WTC11 (cell line): ENCODE data around the gene EFHD2. TPM values are rescaled to one million over a fixed set of nuclear protein-coding genes. Genes with fewer than 3 reads are reported as not detected.
"Not testable (repeated sequence)": the region's sequence is repeated elsewhere in the genome, so short reads cannot be mapped to it uniquely, and the experiment has no call there.

Experiments used
- ATAC-seq: fragments of 200-7000 bp; cut with Tn5 transposase; 2 replicates; pipeline ENCODE4 v1.10.0; 2021; ENCODE audit warnings: mild to moderate bottlenecking, moderate library complexity
- CTCF ChIA-PET: fragments of 300-600 bp; sonication (Branson Sonifier 250); formaldehyde crosslinking; loops from one replicate; lab custom pipeline; 2021; ENCODE audit warnings: antibody characterized with exemption; lab: Charles Lee
- POLR2A ChIA-PET: fragments of 350-600 bp; sonication (Branson Sonifier 250); formaldehyde crosslinking; loops from one replicate; lab custom pipeline; 2021; ENCODE audit warnings: antibody characterized with exemption; lab: Charles Lee
- DNase-seq: peaks from one replicate; pipeline ENCODE4 v3.0.0; 2021; ENCODE audit warnings: low spot score
- H3K27ac Mint-ChIP-seq: 2 replicates; pipeline ENCODE4 v1.8.0; 2021; ENCODE audit warnings: mixed read lengths
- H3K27me3 Mint-ChIP-seq: 2 replicates; pipeline ENCODE4 v1.8.0; 2021; ENCODE audit warnings: low read depth, mild to moderate bottlenecking, moderate library complexity, mixed read lengths
- H3K36me3 Mint-ChIP-seq: 2 replicates; pipeline ENCODE4 v1.8.0; 2021; ENCODE audit warnings: mixed read lengths
- H3K4me1 Mint-ChIP-seq: 2 replicates; pipeline ENCODE4 v1.8.0; 2022; ENCODE audit warnings: mixed read lengths
- H3K4me3 Mint-ChIP-seq: 2 replicates; pipeline ENCODE4 v1.8.0; 2021; ENCODE audit warnings: mild to moderate bottlenecking, moderate library complexity, mixed read lengths
- H3K9me3 Mint-ChIP-seq: 2 replicates; pipeline ENCODE4 v1.8.0; 2021; ENCODE audit warnings: mixed read lengths
- ATF2 ChIP-seq: sonication (generic); formaldehyde crosslinking; IDR thresholded peaks from 2 replicates; pipeline ENCODE4 v1.8.1; 2022; ENCODE audit warnings: low read depth, missing genetic modification reagents, borderline replicate concordance
- CBFB ChIP-seq: sonication (generic); formaldehyde crosslinking; IDR thresholded peaks from 2 replicates; pipeline ENCODE4 v1.8.1; 2022; ENCODE audit warnings: mild to moderate bottlenecking, low read depth, missing genetic modification reagents
- ELF4 ChIP-seq: sonication (generic); formaldehyde crosslinking; IDR thresholded peaks from 2 replicates; pipeline ENCODE4 v1.8.1; 2022; ENCODE audit warnings: low read depth, mild to moderate bottlenecking, moderate library complexity, missing genetic modification reagents
- ETV6 ChIP-seq: sonication (generic); formaldehyde crosslinking; IDR thresholded peaks from 2 replicates; pipeline ENCODE4 v1.8.1; 2022; ENCODE audit warnings: mild to moderate bottlenecking, missing genetic modification reagents
- FOXP1 ChIP-seq: sonication (generic); formaldehyde crosslinking; IDR thresholded peaks from 2 replicates; pipeline ENCODE4 v1.8.0; 2022; ENCODE audit warnings: missing genetic modification reagents, mild to moderate bottlenecking, moderate library complexity, borderline replicate concordance
- IRF2 ChIP-seq: sonication (generic); formaldehyde crosslinking; IDR thresholded peaks from 2 replicates; pipeline ENCODE4 v1.8.0; 2022; ENCODE audit warnings: low read depth, missing genetic modification reagents, borderline replicate concordance
- JUN ChIP-seq: sonication (generic); formaldehyde crosslinking; IDR thresholded peaks from 2 replicates; pipeline ENCODE4 v1.8.0; 2023; ENCODE audit warnings: mild to moderate bottlenecking, missing genetic modification reagents
- NR1H2 ChIP-seq: sonication (generic); formaldehyde crosslinking; IDR thresholded peaks from 2 replicates; pipeline ENCODE4 v1.9.0; 2021; ENCODE audit warnings: mild to moderate bottlenecking, moderate library complexity, missing genetic modification reagents
- NR2C2 ChIP-seq: sonication (generic); formaldehyde crosslinking; IDR thresholded peaks from 2 replicates; pipeline ENCODE4 v1.8.0; 2022; ENCODE audit warnings: mild to moderate bottlenecking, missing genetic modification reagents
- SMAD3 ChIP-seq: sonication (generic); formaldehyde crosslinking; IDR thresholded peaks from 2 replicates; pipeline ENCODE4 v1.8.0; 2022; ENCODE audit warnings: missing genetic modification reagents, mild to moderate bottlenecking, borderline replicate concordance
- SOX15 ChIP-seq: fragments of 250-450 bp; sonication (Bioruptor Pico); IDR thresholded peaks from 2 replicates; pipeline ENCODE4 v1.9.0; 2021; ENCODE audit warnings: mild to moderate bottlenecking
- TEAD1 ChIP-seq: sonication (generic); formaldehyde crosslinking; IDR thresholded peaks from 2 replicates; pipeline ENCODE4 v1.8.0; 2022; ENCODE audit warnings: mild to moderate bottlenecking, missing genetic modification reagents
- ZNF219 ChIP-seq: sonication (generic); formaldehyde crosslinking; IDR thresholded peaks from 2 replicates; pipeline ENCODE4 v1.8.0; 2023; ENCODE audit warnings: missing genetic modification reagents, mild to moderate bottlenecking, borderline replicate concordance
- ZNF263 ChIP-seq: sonication (generic); formaldehyde crosslinking; IDR thresholded peaks from 2 replicates; pipeline ENCODE4 v1.8.1; 2022; ENCODE audit warnings: low read depth, mild to moderate bottlenecking, moderate library complexity, missing genetic modification reagents
- total RNA-seq: library from RNA; stranded (reverse); gene quantifications from 3 replicates; pipeline ENCODE4 v1.2.3, GENCODE V29; 2021
- TF ChIP-seq, protein P1 (sequence below): sonication (generic); formaldehyde crosslinking; conservative IDR thresholded peaks from 2 replicates; pipeline ENCODE4 v1.8.1; 2023; ENCODE audit warnings: mild to moderate bottlenecking, low read depth, missing genetic modification reagents, moderate library complexity
- TF ChIP-seq, protein P2 (sequence below): sonication (generic); formaldehyde crosslinking; IDR thresholded peaks from 2 replicates; pipeline ENCODE4 v1.8.0; 2022; ENCODE audit warnings: mild to moderate bottlenecking, missing genetic modification reagents
- TF ChIP-seq, protein P3 (sequence below): fragments of 250-450 bp; sonication (Bioruptor Pico); IDR thresholded peaks from 2 replicates; pipeline ENCODE4 v1.9.0; 2021; ENCODE audit warnings: mild to moderate bottlenecking

Gene EFHD2
- total RNA-seq, 1 experiment from 2014 or later, result 23.8 TPM

DNA sequence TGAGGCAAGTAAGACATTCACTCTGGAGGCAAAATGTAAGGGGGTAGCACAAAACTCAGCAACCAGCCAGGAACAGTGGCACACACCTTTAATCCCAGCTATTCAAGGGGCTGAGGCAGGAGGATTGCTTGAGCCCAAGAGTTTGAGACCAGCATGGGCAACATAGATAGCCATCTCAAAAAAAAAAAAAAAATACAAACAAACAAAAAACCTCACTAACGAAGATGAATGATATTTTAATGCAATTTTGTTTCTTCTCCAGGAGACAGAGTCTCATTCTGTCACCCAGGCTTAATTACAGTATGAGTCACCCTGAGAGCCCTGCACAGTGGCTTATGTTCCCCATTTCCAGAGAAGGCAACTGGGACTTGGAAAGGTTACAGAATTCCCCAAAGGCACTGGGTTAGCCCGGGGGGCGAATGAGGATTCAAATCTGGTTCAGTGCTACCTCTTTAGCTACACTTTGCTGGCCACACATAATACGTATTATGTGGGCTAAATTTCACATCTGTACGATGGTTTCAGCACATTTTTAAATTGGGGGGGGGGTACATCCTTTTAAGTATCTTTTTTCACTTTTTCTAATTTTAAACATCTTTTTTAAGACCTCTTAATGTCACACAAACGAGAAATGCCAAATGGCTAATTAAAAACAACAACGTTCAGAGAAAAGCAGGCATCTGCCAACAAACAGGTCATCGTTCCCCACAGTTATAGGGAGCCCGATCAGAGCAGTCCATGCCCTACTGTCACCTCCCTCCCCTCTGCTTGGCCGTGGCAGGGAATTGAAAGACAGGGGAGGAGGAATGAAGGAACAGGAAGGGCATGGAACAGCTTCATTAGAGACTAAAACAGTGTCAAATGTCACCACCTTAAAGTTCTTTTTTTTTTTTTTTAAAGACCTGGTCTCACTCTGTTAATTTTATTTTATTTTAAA is 50.4 kb downstream of the EFHD2 start:
- no peak for TF ChIP-seq ELF4 (CRISPR knock-in tag)
- TF ChIP-seq ETV6 (CRISPR knock-in tag), result no peak
- H3K4me3 Mint-ChIP-seq, result no peak overlapping the region
- ChIA-PET POLR2A (no interaction called here), CTCF (no interaction called here)
- DNase-seq (no peak), ATAC-seq (no peak)
- no peaks in the 10 kb centered on the region for H3K4me1 Mint-ChIP-seq
- no peaks in the 10 kb centered on the region for H3K27me3 Mint-ChIP-seq
- H3K27ac Mint-ChIP-seq, result no peak overlapping the region
- H3K36me3 Mint-ChIP-seq, result no peaks in the 10 kb centered on the region
- no peaks in the 10 kb centered on the region for H3K9me3 Mint-ChIP-seq

- TF ChIP-seq IRF2 (CRISPR knock-in tag) (no peak), NR1H2 (CRISPR knock-in tag) (no peak), SMAD3 (CRISPR knock-in tag) (no peak), TEAD1 (CRISPR knock-in tag) (no peak), FOXP1 (CRISPR knock-in tag) (no peak), ZNF219 (CRISPR knock-in tag) (no peak), ATF2 (CRISPR knock-in tag) (no peak), NR2C2 (CRISPR knock-in tag) (no peak), CBFB (no peak), JUN (CRISPR knock-in tag) (no peak), ZNF263 (no peak), SOX15 (no peak)
- TF ChIP-seq, protein P1, sequence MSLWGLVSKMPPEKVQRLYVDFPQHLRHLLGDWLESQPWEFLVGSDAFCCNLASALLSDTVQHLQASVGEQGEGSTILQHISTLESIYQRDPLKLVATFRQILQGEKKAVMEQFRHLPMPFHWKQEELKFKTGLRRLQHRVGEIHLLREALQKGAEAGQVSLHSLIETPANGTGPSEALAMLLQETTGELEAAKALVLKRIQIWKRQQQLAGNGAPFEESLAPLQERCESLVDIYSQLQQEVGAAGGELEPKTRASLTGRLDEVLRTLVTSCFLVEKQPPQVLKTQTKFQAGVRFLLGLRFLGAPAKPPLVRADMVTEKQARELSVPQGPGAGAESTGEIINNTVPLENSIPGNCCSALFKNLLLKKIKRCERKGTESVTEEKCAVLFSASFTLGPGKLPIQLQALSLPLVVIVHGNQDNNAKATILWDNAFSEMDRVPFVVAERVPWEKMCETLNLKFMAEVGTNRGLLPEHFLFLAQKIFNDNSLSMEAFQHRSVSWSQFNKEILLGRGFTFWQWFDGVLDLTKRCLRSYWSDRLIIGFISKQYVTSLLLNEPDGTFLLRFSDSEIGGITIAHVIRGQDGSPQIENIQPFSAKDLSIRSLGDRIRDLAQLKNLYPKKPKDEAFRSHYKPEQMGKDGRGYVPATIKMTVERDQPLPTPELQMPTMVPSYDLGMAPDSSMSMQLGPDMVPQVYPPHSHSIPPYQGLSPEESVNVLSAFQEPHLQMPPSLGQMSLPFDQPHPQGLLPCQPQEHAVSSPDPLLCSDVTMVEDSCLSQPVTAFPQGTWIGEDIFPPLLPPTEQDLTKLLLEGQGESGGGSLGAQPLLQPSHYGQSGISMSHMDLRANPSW (CRISPR knock-in tag), result no peak
- TF ChIP-seq, protein P2, sequence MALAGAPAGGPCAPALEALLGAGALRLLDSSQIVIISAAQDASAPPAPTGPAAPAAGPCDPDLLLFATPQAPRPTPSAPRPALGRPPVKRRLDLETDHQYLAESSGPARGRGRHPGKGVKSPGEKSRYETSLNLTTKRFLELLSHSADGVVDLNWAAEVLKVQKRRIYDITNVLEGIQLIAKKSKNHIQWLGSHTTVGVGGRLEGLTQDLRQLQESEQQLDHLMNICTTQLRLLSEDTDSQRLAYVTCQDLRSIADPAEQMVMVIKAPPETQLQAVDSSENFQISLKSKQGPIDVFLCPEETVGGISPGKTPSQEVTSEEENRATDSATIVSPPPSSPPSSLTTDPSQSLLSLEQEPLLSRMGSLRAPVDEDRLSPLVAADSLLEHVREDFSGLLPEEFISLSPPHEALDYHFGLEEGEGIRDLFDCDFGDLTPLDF (CRISPR knock-in tag), result no peak
- TF ChIP-seq, protein P3, sequence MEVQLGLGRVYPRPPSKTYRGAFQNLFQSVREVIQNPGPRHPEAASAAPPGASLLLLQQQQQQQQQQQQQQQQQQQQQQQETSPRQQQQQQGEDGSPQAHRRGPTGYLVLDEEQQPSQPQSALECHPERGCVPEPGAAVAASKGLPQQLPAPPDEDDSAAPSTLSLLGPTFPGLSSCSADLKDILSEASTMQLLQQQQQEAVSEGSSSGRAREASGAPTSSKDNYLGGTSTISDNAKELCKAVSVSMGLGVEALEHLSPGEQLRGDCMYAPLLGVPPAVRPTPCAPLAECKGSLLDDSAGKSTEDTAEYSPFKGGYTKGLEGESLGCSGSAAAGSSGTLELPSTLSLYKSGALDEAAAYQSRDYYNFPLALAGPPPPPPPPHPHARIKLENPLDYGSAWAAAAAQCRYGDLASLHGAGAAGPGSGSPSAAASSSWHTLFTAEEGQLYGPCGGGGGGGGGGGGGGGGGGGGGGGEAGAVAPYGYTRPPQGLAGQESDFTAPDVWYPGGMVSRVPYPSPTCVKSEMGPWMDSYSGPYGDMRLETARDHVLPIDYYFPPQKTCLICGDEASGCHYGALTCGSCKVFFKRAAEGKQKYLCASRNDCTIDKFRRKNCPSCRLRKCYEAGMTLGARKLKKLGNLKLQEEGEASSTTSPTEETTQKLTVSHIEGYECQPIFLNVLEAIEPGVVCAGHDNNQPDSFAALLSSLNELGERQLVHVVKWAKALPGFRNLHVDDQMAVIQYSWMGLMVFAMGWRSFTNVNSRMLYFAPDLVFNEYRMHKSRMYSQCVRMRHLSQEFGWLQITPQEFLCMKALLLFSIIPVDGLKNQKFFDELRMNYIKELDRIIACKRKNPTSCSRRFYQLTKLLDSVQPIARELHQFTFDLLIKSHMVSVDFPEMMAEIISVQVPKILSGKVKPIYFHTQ, result no peak
- DNase-seq (no peak), ATAC-seq (no peak)
- Mint-ChIP-seq H3K4me1 (no peaks in the 10 kb centered on the region), H3K9me3 (no peaks in the 10 kb centered on the region), H3K4me3 (no peak overlapping the region), H3K27me3 (no peaks in the 10 kb centered on the region), H3K36me3 (no peaks in the 10 kb centered on the region), H3K27ac (no peak overlapping the region)
- POLR2A ChIA-PET, result no interaction called here
- CTCF ChIA-PET, result no interaction called here
Measured at GRCh38 chr1:15460708-15461095, 51.0 kb downstream of the EFHD2 start.

DNA sequence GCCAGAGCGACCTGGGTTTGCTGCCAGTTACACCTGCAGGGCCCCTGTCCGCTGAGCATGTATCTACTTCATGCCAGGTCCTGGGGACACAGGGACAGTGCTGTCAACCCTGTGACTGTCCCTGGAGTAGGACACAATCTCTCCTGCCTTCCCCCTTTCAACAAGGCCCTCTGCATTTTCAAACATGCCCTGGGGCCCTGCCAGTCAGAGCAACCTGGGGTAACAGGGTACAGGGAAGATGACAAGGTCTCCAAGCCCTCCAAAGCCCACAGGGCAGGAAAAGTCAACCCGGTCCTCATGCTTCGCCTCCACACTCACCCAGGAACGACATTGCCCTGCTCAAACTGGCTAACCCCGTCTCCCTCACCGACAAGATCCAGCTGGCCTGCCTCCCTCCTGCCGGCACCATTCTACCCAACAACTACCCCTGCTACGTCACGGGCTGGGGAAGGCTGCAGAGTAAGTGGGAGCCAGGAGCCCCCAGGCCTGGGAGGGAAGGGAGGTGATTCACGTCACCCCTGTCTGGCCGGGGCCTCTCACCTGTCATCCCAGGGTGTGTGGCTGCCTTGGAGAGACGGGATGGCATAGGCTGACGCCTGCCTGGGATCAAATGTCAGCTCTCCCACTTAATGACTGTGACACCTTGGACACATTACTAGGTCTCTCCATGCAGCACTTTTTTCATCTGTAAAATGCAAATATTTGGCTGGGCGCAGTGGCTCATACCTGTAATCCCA is 53.5 kb downstream of the EFHD2 start:
- H3K36me3 Mint-ChIP-seq, H3K27ac Mint-ChIP-seq, H3K9me3 Mint-ChIP-seq, H3K4me1 Mint-ChIP-seq, ATAC-seq, DNase-seq, POLR2A ChIA-PET, CTCF ChIA-PET, H3K27me3 Mint-ChIP-seq, H3K4me3 Mint-ChIP-seq: not testable (repeated sequence)

DNA sequence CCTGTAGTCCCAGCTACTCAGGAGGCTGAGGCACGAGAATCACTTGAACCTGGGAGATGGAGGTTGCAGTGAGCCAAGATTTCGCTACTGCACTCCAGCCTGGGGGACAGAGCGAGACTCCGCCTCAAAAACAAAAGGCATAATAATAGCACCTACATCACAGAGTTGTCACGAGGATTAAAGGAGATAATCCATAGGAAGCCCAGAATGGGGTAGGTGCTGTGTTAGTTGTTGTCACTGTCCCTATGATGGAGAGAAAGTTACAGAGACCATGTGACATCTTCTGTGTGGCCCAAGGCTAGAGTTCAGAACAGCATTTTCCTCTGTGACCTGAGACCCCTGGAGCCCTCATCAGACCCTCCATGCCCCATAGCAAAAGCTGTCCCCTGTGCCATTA is 54.2 kb downstream of the EFHD2 start:
- H3K4me1 Mint-ChIP-seq, H3K9me3 Mint-ChIP-seq, ATAC-seq, H3K36me3 Mint-ChIP-seq, H3K27ac Mint-ChIP-seq, H3K4me3 Mint-ChIP-seq, CTCF ChIA-PET, DNase-seq, H3K27me3 Mint-ChIP-seq, POLR2A ChIA-PET: not testable (repeated sequence)
